C4-2B (cell line): Measurements from ENCODE around the gene ANKRD18A.
A peak's percentile ranks its signal among the peaks of the same experiment; 100 is the strongest.

Experiments used
- H3K27ac ChIP-seq: fragments of 450-650 bp; 2 replicates; pipeline ENCODE4 v1.5.1; 2017
- CTCF ChIP-seq: fragments of 450-650 bp; conservative IDR thresholded peaks from 2 replicates; pipeline ENCODE4 v1.5.1; 2017; ENCODE audit warnings: mild to moderate bottlenecking
- ZFX ChIP-seq: fragments of 450-650 bp; IDR thresholded peaks from 2 replicates; pipeline ENCODE4 v1.6.1; 2017

ANKRD18A gene

GRCh38 chr9:38620483-38621433 is at the start of gene ANKRD18A:
ANKRD18A (minus strand) TSS chr9:38620596; CDS start chr9:38620285, 311 bp downstream.
- H3K27ac ChIP-seq = peak within 1 kb of the TSS; percentile 78
- TF ChIP-seq ZFX (peak; percentile 71), CTCF (peak; percentile 95)

GRCh38 chr9:38668791-38669466 is 48.5 kb upstream of the ANKRD18A start:
- no peak overlapping the region for H3K27ac ChIP-seq
- TF ChIP-seq CTCF = no peak
- no peak for TF ChIP-seq ZFX

GRCh38 chr9:38662763-38663593 is 42.6 kb upstream of the ANKRD18A start:
- H3K27ac ChIP-seq = no peak overlapping the region
- TF ChIP-seq ZFX = no peak
- TF ChIP-seq CTCF = peak; percentile 15; the same call in 1 of the 2 replicates

GRCh38 chr9:38659538-38659937 is 39.1 kb upstream of the ANKRD18A start:
- TF ChIP-seq CTCF (no peak), ZFX (no peak)
- no peak overlapping the region for H3K27ac ChIP-seq

- H3K27ac ChIP-seq = no peak overlapping the region
- TF ChIP-seq ZFX (no peak), CTCF (no peak)
Observed at GRCh38 chr9:38656896-38657295, 36.5 kb upstream of the ANKRD18A start.

- no peak for TF ChIP-seq ZFX
- TF ChIP-seq CTCF = no peak
Observed at GRCh38 chr9:38652486-38652885, 32.1 kb upstream of the ANKRD18A start.

More at GRCh38 chr9:38652486-38652885, 32.1 kb upstream of the ANKRD18A start:
- H3K27ac ChIP-seq = no peak overlapping the region
